ENCODE results near the gene PLEKHO1.
A peak's percentile ranks its signal among the peaks of the same experiment; 100 is the strongest.
"Not testable (repeated sequence)": the region's sequence is repeated elsewhere in the genome, so short reads cannot be mapped to it uniquely, and the experiment has no call there.

Gene PLEKHO1

GRCh38 chr1:150168960-150169601 is 19.4 kb downstream of the PLEKHO1 start:
- DNase-seq (ENCODE audit: low read depth in 1 of 2, low spot score in 1 of 2): peak; percentile 23 to 24

DNA sequence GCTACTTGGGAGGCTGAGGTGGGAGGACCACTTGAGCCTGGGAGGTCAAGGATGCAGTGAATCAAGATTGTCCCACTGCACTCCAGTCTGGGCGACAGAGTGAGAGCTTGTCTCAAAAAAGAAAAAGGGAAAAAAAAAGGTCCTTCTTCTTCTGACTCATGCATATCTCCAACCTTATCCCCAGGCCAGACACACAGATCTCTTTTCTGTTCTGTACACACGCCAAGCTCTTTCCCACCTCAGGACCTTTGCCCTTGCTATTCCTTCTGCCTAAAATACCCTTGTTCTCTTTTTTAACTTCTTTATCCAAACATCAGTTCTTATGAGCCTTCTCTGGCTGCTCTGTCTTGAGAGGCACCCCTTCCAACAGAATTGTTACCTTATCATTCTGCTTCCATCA is 22.1 kb downstream of the PLEKHO1 start:
- DNase-seq (ENCODE audit: low read depth in 1 of 2, low spot score in 1 of 2): no peak

DNA sequence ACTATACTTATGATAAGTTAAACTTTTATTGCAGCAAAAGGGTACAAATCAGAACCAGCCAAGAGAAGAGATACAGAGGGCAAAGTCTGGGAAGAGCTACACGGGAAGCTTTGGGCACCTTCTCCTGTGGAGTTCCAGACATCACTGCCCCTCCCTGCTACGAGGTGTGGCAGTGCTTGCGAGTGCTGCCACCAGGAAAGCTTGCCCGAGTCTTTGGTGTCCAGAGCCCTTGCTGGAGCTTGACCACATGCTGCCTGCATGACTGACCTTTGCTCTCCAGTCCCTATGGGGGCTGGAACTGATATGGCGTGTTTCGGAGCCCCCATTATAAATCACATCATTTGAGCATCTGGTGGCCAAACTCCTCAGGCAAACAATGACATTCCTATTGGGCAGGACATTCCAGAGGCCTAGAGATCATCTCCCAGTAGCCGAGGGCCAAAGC is 23.4 kb downstream of the PLEKHO1 start:
- DNase-seq (ENCODE audit: low read depth in 1 of 2, low spot score in 1 of 2): no peak

GRCh38 chr1:150176593-150176992 is 26.9 kb downstream of the PLEKHO1 start:
- DNase-seq (ENCODE audit: low read depth in 1 of 2, low spot score in 1 of 2): no peak

DNA sequence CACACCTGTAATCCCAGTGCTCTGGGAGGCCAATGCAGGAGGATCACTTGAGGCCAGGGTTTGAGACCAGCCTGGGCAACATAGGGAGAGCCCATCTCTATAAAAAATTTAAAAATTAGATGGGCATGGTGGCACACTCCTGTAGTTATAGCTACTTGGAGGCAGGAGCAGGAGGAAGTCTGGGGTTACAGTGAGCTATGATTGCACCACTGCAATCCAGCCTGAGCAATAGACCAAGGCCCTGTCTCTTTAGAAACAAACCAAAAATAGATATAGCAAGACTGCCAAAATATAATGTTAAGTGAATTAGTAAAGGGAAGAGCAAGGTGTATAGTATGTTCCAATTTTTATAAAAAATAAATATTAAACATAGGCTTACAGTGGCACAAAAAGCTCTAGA is 28.8 kb downstream of the PLEKHO1 start:
- no peak for DNase-seq (ENCODE audit: low read depth in 1 of 2, low spot score in 1 of 2)

GRCh38 chr1:150179867-150180266 is 30.2 kb downstream of the PLEKHO1 start:
- DNase-seq (ENCODE audit: low read depth in 1 of 2, low spot score in 1 of 2): no peak

DNA sequence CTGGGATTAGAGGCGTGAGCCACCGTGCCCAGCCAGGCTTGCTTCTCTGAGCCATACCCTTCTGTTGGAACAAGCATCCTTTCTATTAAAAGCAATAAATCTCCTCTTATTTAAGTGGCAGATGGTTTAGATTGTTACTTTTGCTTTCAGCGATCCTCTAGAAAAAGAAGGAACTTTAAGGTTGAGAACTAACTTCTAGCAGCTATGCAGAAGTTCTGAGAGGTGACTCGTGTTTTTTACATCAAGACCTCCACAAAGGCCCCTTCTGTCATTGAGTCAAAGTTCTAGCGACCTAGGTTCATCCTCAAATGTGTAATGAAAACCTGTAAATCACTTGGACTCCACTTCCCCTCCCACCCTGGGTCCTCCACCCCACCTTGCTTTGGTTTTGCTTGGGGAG is 30.8 kb downstream of the PLEKHO1 start:
- DNase-seq (ENCODE audit: low read depth in 1 of 2, low spot score in 1 of 2): no peak

- no peak for DNase-seq (ENCODE audit: low read depth in 1 of 2, low spot score in 1 of 2)
Observed at GRCh38 chr1:150182247-150182646, 32.5 kb downstream of the PLEKHO1 start.

DNA sequence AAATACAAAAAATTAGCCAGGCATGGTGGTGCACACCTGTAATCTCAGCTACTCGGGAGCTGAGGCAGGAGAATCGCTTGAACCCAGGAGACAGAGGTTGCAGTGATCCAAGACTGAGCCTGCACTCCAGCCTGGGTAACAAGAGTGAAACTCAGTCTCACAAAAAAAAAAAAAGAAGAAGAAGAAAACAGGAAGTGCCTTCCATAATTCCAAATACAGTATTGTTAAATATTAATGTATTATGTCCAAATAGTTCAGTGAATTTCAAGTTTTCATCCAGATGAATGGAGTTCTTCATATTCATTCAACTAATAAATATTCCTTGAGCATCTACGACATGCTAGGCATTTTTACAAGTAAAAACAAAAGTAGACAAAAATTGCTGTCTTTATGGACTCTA is 33.3 kb downstream of the PLEKHO1 start:
- DNase-seq (ENCODE audit: low read depth in 1 of 2, low spot score in 1 of 2): no peak

DNA sequence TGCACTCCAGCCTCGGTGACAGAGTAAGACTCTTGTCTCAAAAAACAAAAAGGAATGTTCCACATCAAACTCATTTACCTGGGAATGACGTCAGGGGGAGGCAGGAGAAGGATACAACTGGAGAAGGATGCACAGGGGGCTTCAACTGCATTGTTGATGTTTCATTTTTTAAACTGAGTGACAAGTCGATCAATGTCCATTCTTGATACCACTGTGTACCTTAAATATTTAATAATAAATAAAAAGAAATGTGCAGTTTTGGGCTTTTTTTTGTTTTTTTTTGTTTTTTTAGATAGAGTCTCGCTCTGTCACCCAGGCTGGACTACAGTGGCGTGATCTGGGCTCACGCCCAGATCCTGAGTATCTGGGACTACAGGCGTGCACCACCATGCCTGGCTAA is 35.8 kb downstream of the PLEKHO1 start:
- no peak for DNase-seq (ENCODE audit: low read depth in 1 of 2, low spot score in 1 of 2)

GRCh38 chr1:150186438-150186788 is 36.7 kb downstream of the PLEKHO1 start:
- DNase-seq (ENCODE audit: low read depth in 1 of 2, low spot score in 1 of 2): not testable (repeated sequence)

DNA sequence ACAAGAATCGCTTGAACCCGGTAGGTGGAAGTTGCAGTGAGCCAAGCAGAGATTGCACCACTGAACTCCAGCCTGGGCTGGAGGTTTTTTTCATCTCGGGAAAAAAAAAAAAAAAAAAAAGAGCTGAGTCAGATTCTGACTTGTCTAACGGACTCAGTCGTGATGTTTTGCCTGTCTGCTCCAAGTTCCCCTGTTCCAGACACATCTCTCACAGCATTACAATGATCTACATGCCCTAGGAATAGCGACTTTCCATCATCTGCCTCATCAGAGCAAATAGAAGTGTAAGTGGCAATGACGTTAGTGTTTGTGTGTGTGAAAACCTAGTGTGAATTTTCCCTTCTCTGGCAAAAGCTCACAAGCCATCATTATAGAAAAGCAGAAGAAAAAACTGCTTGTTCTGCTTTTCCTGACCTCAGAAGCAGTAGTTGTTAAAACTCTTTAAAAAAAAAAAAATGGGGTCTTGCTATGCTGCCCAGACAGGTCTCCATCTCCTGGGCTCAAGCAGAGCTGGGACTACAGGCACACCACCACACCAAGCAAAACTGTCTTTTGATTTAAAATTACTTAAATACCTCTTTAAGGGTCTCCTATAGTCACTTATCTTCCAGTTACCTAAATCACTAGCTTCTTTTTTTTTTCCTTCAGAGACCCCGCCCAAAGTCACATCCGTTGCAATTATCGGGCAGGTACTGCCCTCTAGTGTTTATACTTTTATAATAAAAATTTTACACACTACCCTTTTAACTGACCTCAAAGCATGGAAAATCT is 37.3 kb downstream of the PLEKHO1 start:
- no peak for DNase-seq (ENCODE audit: low read depth in 1 of 2, low spot score in 1 of 2)

DNA sequence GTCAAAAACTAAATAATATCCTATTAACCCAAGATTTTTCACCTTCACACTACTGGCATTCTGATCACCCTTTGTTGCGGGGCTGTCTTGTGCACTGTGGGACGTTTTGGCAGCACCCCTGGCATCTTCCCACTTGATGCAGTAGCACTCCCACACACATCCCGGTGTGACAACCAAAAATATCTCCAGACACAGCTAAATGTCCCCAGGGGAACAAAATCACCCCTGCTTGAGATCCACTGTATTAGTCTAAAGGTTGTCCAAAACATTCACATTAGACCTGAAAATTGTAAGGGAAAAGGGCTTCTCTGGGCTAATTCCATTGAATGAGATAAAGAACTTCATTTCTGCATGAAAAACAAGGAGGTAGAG is 37.8 kb downstream of the PLEKHO1 start:
- no peak for DNase-seq (ENCODE audit: low read depth in 1 of 2, low spot score in 1 of 2)

DNA sequence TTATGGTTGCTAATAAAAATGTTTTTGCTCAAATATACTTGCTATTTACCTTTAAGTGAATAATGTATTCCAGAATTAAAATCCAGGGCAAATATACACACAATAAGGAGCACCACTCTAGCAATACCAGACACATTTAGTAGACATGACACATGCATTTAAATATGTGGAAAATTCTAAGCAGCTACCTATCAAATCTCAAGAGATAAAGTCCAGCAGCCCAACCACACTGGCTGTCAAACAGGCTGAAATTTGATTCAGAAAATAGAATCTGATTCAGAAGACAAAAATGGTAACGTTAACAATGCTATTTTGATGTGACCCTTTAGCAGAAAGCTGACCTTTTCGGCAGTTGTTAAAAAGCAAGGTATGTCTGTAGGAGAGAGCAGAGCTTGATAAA is 42.3 kb downstream of the PLEKHO1 start:
- DNase-seq (ENCODE audit: low read depth in 1 of 2, low spot score in 1 of 2): no peak

DNA sequence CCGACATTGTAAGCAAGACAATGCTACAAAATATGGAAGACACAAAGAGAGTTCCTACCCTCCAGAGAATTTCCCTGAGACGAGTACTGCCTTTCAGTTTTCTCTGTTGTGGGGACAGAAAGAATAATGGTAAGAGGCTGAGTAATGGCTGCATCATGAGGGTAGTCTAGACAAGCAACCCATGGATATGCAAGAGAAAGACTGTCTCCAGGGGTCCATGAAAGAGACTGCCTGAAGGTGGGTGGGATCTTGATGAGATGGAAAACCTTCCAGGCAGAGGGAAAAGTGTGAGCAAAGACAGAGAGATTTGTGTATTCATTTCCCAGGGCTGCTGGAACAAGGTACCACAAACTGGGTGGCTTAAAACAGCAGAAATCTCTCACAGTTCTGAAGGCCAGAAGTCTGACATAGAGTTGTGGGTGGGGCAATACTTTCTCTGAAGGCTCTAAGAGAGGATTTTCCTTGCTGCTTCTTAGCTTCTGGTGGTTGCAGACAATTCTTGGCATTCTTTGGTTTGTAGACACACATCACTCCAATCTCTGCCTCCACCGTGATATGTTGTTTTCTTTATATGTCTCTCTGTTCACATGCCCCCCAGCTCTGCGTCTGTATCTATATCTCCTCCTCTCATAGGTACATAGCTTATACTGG is 44.8 kb downstream of the PLEKHO1 start:
- no peak for DNase-seq (ENCODE audit: low read depth in 1 of 2, low spot score in 1 of 2)

GRCh38 chr1:150196417-150196816 is 46.7 kb downstream of the PLEKHO1 start:
- DNase-seq (ENCODE audit: low read depth in 1 of 2, low spot score in 1 of 2): no peak

DNA sequence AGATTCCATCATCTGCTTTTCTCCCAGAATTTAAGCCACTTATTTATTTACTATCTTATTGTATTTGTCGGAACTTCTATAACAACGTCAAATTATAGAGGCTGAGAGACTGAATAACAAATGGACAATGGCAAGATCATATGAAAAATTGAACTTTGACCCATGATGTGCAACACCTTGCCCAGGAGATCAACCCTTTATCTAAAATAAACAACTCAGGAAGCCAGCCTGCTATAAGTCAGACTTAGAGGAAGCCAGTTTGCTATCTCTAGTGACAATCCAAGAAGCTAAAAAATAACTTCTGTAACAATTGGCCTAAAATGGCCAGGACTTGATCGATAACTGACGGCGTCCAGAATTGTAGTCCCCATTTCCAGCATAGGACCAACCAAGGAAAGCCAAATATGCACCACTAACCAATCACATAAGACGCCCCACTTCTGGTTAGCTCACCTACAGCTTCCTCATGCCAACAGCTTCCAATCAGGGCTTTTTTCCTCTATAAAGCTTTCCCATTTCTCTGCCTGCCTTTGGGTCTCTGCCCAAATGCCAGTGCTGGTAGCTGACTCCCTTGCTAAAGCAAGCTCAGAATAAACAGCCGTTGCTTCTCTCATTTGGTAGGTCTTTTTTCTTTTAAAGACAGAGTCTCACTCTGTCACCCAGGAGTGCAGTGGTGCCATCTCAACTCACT is 57.7 kb downstream of the PLEKHO1 start:
- DNase-seq (ENCODE audit: low read depth in 1 of 2, low spot score in 1 of 2): no peak

GRCh38 chr1:150208460-150208859 is 58.7 kb downstream of the PLEKHO1 start:
- not testable (repeated sequence) for DNase-seq (ENCODE audit: low read depth in 1 of 2, low spot score in 1 of 2)

Measured in activated T-helper 1 cell treated with anti-CD3 and anti-CD28 coated beads, Interleukin-2, amount 50 U/mL, for 16 hours (primary cell).